Measurements from ENCODE around the gene SNX33. TPM values are rescaled to one million over a fixed set of nuclear protein-coding genes. Genes with fewer than 3 reads are reported as not detected.

SNX33 gene
- total and polyA plus RNA-seq, 2 of the 13 experiments (the other 11 are each of a cell fraction or from before 2014, with no cell fraction given) = 11.0 to 11.6 TPM

- TF ChIP-seq ZFP91 (CRISPR knock-in tag; IDR thresholded peaks at IDR 0.05; ENCODE audit: borderline replicate concordance) = peak; percentile 98
- TF ChIP-seq FOXA1 (IDR thresholded peaks at IDR 0.05) = no peak
- no peak; the same call in 1 of the 2 replicates for TF ChIP-seq FOXA1 (CRISPR knock-in tag; IDR thresholded peaks at IDR 0.05)
- no peak for TF ChIP-seq ZNF747 (CRISPR knock-in tag; IDR thresholded peaks at IDR 0.05; ENCODE audit: borderline replicate concordance)
- TF ChIP-seq RFX1 (IDR thresholded peaks at IDR 0.05) = no peak
- 0 out of 4 replicates have a peak, but pooled peaks of 1 of the 2 experiments have one; percentile 24 for TF ChIP-seq REST (IDR thresholded peaks at IDR 0.05; ENCODE audit: borderline replicate concordance in 1 of 2, low read depth in 1 of 2, low read length in 2 of 2)
- TF ChIP-seq ZNF530 (CRISPR knock-in tag; IDR thresholded peaks at IDR 0.05; ENCODE audit: low read depth) = no peak
- TF ChIP-seq ZNF800 (CRISPR knock-in tag; IDR thresholded peaks at IDR 0.05) = no peak
- TF ChIP-seq ZNF432 (CRISPR knock-in tag; IDR thresholded peaks at IDR 0.05; ENCODE audit: borderline replicate concordance) = no peak
- TF ChIP-seq NFKB2 (CRISPR knock-in tag; IDR thresholded peaks at IDR 0.05; ENCODE audit: borderline replicate concordance) = peak; percentile 86; the same call in 1 of the 2 replicates
- TF ChIP-seq TRIM22 (IDR thresholded peaks at IDR 0.05) = no peak
- TF ChIP-seq TOE1 (CRISPR knock-in tag; IDR thresholded peaks at IDR 0.05) = no peak; the same call in 1 of the 2 replicates
- TF ChIP-seq NFYC (CRISPR knock-in tag; IDR thresholded peaks at IDR 0.05) = peak; percentile 31; the same call in 1 of the 2 replicates
- TF ChIP-seq ZNF350 (CRISPR knock-in tag; IDR thresholded peaks at IDR 0.05; ENCODE audit: borderline replicate concordance, low read depth) = peak; percentile 60; the same call in 1 of the 2 replicates
- TF ChIP-seq CBX1 (IDR thresholded peaks at IDR 0.05; ENCODE audit: low read depth) = no peak
These were observed 22.0 kb upstream of the SNX33 start, which contains the start of gene SNUPN (continued) for GRCh38 chr15:75625542-75626347.
